GM19452 (cell line): ENCODE data around the gene NMRK2.
"Not testable (repeated sequence)": the region's sequence is repeated elsewhere in the genome, so short reads cannot be mapped to it uniquely, and the experiment has no call there.

ENCODE experiments used
- ATAC-seq: cut with Tn5 transposase; IDR thresholded peaks from one replicate; pipeline ENCODE4 v1.9.1; 2021; ENCODE audit not compliant: unreplicated experiment

NMRK2 gene, protein sequence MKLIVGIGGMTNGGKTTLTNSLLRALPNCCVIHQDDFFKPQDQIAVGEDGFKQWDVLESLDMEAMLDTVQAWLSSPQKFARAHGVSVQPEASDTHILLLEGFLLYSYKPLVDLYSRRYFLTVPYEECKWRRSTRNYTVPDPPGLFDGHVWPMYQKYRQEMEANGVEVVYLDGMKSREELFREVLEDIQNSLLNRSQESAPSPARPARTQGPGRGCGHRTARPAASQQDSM

DNA sequence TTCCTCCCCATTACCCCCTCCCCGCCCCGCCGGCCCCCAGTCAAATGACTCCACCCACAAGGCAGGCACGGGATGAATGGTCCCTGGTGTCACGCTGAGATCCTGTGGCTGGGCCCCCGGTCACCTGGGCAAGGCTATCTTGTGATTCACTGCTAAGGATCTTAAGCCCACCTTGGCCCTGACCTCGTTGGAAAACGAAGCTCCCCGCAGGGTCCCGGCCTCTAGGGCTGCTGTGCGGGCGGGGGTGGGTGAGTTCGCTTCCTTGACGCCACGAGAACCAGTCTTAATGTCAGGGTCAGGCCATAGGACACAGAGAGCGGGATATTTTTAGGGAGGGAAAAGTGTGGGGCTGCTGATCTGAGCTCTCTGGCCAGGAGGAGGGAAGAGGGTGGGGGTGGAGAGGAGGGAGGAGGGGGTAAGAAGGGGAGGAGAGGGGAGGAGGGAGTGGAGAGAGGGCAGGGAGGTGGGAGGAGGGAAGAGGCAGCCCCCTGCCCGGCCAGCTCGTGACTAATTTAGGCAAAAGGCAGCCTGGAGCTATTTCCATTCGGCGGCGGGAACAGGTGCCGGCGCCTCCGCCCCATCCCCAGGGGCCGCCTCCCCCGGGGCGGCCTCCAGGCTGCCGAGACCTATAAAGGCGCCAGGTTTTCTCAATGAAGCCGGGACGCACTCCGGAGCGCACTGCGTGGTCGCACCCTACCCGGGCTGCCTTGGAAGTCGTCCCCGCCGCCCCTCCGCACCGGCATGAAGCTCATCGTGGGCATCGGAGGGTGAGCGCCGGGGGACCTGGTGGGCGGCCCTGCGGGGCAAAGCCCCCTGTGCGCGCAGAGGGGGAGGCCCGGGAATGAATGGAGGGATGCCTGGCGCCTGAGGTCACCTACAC is at the start of gene NMRK2:
NMRK2 (plus strand) TSS at position 139 of the 880 bp plus-strand sequence; CDS start at position 742, 603 bp downstream.
- ATAC-seq: no peak

GRCh38 chr19:3890591-3890990 is 42.3 kb upstream of the NMRK2 start:
- ATAC-seq: no peak

- no peak for ATAC-seq
These were observed 39.2 kb upstream of the NMRK2 start for GRCh38 chr19:3893509-3894179.

- ATAC-seq: not testable (repeated sequence)
These were observed 37.9 kb upstream of the NMRK2 start for GRCh38 chr19:3894959-3895358.

DNA sequence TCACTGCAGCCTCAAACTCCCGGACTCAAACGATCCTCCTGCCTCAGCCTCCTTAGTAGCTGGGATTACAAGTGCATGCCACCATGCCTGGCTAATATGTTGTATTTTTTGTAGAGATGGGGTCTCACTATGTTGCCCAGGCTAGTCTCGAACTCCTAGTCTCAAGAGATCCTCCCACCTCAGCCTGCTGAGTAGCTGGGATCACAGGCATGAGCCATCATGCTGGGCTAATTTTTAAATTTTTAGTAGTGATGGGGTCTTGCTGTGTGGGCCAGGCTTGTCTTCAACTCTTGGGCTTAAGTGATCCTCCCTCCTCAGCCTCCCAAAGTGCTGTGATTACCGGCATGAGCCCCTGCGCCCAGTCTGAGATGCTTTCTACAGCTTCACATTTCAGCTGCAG is 37.1 kb upstream of the NMRK2 start:
- no peak for ATAC-seq

GRCh38 chr19:3897936-3898335 is 34.9 kb upstream of the NMRK2 start:
- ATAC-seq: no peak

GRCh38 chr19:3898426-3898825 is 34.4 kb upstream of the NMRK2 start:
- ATAC-seq: no peak

- ATAC-seq: no peak
These were observed 33.2 kb upstream of the NMRK2 start for GRCh38 chr19:3899531-3900294.

DNA sequence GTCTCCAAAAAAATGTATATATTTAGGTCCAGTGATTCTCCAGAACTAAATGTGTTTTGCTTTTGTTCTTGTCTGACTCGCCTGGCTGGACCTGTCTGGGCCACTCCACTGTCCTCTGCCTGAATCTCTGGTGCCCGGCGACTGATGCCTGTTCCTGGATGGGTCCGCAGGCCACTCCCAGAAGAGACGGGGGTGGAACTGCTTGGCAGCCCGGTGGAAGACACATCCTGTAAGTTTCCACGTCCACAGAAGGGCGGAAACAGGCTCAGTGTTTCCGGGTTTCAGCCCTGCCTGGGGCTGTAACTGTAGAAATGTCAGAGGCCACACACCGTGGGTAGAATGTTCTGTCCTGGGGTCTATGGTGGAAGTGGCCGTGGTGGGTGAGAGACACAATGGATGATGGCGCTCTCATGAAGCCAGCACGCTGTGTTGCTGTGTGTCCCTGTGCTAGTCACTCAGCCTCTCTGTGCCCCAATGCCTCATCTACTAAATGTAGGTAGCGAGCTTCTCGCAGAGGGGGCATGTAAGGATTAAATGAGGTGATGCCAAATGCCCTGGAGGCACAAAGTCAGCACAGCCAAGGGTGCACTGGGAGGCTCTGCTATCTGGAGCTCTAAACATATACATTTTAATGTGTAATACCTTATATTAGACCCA is 30.4 kb upstream of the NMRK2 start:
- no peak for ATAC-seq

- no peak for ATAC-seq
These were observed 28.6 kb upstream of the NMRK2 start for GRCh38 chr19:3904233-3904632.

GRCh38 chr19:3907626-3908265 is 25.1 kb upstream of the NMRK2 start:
- ATAC-seq: no peak

- no peak for ATAC-seq
These were observed 24.4 kb upstream of the NMRK2 start for GRCh38 chr19:3908266-3909054.

DNA sequence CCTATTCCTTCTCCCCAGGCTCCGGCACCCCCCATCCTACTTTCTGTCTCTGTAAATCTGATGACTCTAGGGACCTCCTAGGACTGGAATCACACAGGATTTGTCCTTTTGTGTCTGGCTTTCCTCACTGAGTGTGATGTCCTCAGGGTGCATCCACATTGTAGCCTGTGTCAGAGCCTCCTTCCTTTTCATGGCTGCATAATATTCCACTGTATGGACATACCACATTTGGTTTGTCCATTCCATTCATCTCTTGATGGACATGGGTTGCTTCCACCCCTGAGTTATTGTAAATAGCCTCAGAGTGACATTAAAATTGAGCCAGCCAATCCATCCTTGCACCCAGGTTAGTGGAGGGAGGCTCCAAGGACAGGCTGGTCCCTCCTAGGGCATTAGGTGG is 22.8 kb upstream of the NMRK2 start:
- no peak for ATAC-seq

DNA sequence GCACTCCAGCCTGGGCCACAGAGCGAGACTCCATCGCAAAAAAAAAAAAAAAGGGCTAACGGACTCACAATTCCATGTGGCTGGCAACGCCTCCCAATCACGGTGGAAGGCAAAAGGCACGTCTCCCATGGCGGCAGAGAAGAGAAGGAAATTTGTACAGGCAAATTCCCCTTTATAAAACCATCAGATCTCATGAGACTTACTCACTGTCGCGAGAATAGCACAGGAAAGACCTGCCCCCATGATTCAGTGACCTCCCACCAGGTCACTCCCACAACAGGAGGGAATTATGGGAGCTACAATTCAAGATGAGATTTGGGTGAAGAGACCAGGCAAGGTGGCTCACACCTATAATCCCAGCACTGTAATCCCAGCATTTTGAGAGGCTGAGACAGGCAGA is 18.7 kb upstream of the NMRK2 start:
- no peak for ATAC-seq

DNA sequence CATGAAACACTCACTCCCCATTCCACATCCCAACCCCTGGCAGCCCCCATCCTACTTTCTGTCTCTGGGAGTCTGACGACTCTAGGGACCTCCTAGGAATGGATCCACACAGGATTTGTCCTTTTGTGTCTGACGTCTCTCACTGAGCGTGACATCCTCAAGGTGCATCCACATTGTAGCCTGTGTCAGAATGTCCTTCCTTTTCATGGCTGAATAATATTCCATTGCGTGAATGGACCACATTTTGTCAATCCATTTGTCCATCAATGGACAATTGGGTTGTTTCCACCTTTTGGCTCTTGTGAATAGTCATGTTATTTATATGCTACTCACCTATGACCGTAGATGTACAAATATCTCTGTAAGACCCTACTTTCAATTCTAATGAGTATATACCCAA is 16.8 kb upstream of the NMRK2 start:
- ATAC-seq: no peak

- ATAC-seq: no peak
These were observed 13.1 kb upstream of the NMRK2 start for GRCh38 chr19:3919793-3920192.

DNA sequence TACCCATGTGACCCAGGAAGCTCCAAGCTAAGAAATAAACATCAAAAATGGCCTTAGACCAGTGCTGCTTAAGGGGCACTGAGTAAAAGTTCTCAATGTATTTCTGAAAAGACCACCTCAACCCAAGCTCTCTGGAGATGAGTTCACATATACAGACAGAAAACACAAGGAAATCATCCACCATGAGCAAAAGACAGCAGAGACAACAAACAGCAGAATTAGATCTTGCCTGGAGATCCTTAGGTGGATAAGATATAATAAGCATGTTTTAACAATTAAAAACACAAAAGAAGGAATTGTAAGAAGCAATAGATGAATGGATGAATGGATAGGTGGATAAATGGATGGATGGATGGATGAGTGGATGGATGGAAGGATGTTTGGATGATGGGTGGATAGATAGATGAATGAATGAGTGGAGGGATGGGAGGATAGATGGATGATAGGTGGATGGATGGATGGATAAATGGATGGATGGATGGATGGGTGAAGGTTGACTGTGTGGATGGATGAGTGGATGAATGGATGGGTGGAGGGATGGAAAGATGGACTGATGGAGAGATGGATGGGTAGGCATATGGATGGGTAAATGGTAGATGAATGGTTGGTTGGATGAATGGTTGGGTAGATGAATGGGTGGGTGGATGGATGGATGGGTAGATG is 9.6 kb upstream of the NMRK2 start:
- ATAC-seq: no peak

- no peak for ATAC-seq
These were observed 9.0 kb upstream of the NMRK2 start for GRCh38 chr19:3923912-3924311.

GRCh38 chr19:3931041-3931440 is 1.8 kb upstream of the NMRK2 start:
- ATAC-seq: no peak
